ENCODE measurements around the gene QPCTL. TPM values are rescaled to one million over a fixed set of nuclear protein-coding genes. Genes with fewer than 3 reads are reported as not detected.

QPCTL gene
- total and polyA plus RNA-seq, 9 of the 15 experiments (the other 6 are each of a cell fraction or from before 2014, with no cell fraction given): 0.99 to 31.3 (median 12.7) TPM

DNA sequence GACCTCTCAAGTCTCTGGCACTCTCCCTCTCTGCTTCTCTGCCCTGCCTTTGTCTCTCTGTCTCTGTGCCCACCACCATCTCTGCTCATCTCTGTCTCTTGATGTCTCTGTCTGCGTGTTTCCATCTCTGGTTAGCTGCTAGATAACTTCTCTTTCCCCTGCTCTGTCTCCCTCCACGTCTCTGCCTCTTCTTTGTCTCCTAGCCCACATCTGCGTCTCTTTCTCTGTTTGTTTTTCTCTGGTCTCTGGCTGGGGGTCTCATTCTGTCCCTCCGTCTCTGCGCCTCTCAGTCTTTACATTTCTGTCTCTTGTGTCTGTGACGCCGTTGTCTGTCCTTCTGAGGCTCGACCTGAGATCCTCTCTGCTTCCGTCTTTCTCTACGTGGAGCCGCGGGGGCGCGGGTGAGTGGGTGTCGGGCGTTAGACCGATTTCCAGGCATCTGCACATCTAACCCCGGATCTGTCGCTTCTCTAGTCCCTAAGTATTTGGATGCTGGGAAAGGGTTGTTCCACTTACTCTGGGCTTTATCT, 24.1 kb upstream of the QPCTL start:
- Histone ChIP-seq H3K4me3 (peak overlapping the region; percentile 58), H3K9me1 (ENCODE audit: control insufficient read depth, insufficient read depth, low read length) (no peaks in the 10 kb centered on the region), H3K4me1 (replicated peaks in 1 of 2; ENCODE audit: control insufficient read depth in 2 of 2, insufficient read depth in 2 of 2, low read length in 2 of 2) (peaks cover 16 to 40% of the 10 kb centered on the region in 2 experiments; a peak in 4 of 5 replicates), H3K9ac (ENCODE audit: insufficient read depth in 1 of 2, low read depth in 2 of 2, low read length in 2 of 2) (peak overlapping the region; percentile 88 to 97), H3K27ac (ENCODE audit: extremely low read depth, low read depth, low read length) (peak overlapping the region; percentile 92), H3K9me3 (replicated peaks; ENCODE audit: control insufficient read depth, insufficient read depth, low read depth, low read length) (no peaks in the 10 kb centered on the region), H4K20me1 (replicated peaks; ENCODE audit: control insufficient read depth, insufficient read depth, low read length) (peaks cover 3% of the 10 kb centered on the region; the same call in 1 of the 2 replicates), H2AFZ (ENCODE audit: low read depth, low read length) (peak overlapping the region; percentile 99), H3K4me2 (ENCODE audit: insufficient read depth, low read length) (peak overlapping the region; percentile 91), H3K27me3 (ENCODE audit: control insufficient read depth in 2 of 2, insufficient read depth in 2 of 2, low read length in 2 of 2) (no peaks in the 10 kb centered on the region; a peak in 1 of 5 replicates), H3K79me2 (ENCODE audit: control insufficient read depth, insufficient read depth, low read length) (peaks cover 33% of the 10 kb centered on the region), H3K36me3 (ENCODE audit: control insufficient read depth, insufficient read depth, low read length) (peaks cover 18% of the 10 kb centered on the region)
- DNase-seq (ENCODE audit: extremely low read depth in 1 of 4, low spot score in 3 of 4) (no peak), FAIRE-seq (no peak), ATAC-seq (peak; percentile 1; the same call in 2 of the 3 replicates)
- CTCF ChIA-PET (ENCODE audit: low intra/inter-chr PET ratio): interaction anchor here (0.6 kb wide), 1 partner anchor 14 kb away, joined by 3 read pairs; no protein-coding TSS in a partner anchor
- intact Hi-C loops (cut with micrococcal nuclease) (no loop called here), in situ Hi-C loops (cut with MboI) (no loop called here)
- POLR2A ChIA-PET: interaction anchor here (0.6 to 2.9 kb wide), 12 partner anchors 12 to 200 kb away, joined by 3 to 26 read pairs (median 3); partner anchors contain the start of gene FOSB
- 1% methylated on average over 19 of the region's 19 CpGs for WGBS (ENCODE audit: insufficient coverage, low coverage, missing lambda C conversion rate)
- TSS peak; percentile 88 for BruUV-seq (replicated peaks)
- no peak for TF ChIP-seq POLR3G (IDR thresholded peaks at IDR 0.05; ENCODE audit: extremely low read depth, insufficient read length, insufficient replicate concordance)
- TF ChIP-seq ARHGAP35 (IDR thresholded peaks at IDR 0.05; ENCODE audit: partially characterized antibody): peak; percentile 61
- peak; percentile 63; the same call in 1 of the 2 replicates for TF ChIP-seq NFATC3 (IDR thresholded peaks at IDR 0.05)
- TF ChIP-seq, protein P1, sequence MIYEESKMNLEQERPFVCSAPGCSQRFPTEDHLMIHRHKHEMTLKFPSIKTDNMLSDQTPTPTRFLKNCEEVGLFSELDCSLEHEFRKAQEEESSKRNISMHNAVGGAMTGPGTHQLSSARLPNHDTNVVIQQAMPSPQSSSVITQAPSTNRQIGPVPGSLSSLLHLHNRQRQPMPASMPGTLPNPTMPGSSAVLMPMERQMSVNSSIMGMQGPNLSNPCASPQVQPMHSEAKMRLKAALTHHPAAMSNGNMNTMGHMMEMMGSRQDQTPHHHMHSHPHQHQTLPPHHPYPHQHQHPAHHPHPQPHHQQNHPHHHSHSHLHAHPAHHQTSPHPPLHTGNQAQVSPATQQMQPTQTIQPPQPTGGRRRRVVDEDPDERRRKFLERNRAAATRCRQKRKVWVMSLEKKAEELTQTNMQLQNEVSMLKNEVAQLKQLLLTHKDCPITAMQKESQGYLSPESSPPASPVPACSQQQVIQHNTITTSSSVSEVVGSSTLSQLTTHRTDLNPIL (CRISPR knock-in tag; IDR thresholded peaks at IDR 0.05): no peak
- TF ChIP-seq, protein P2, sequence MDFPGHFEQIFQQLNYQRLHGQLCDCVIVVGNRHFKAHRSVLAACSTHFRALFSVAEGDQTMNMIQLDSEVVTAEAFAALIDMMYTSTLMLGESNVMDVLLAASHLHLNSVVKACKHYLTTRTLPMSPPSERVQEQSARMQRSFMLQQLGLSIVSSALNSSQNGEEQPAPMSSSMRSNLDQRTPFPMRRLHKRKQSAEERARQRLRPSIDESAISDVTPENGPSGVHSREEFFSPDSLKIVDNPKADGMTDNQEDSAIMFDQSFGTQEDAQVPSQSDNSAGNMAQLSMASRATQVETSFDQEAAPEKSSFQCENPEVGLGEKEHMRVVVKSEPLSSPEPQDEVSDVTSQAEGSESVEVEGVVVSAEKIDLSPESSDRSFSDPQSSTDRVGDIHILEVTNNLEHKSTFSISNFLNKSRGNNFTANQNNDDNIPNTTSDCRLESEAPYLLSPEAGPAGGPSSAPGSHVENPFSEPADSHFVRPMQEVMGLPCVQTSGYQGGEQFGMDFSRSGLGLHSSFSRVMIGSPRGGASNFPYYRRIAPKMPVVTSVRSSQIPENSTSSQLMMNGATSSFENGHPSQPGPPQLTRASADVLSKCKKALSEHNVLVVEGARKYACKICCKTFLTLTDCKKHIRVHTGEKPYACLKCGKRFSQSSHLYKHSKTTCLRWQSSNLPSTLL (IDR thresholded peaks at IDR 0.05): peak; percentile 48; the same call in 1 of the 2 replicates
- peak; percentile 19 for TF ChIP-seq CHD4 (IDR thresholded peaks at IDR 0.05; ENCODE audit: insufficient read depth, insufficient replicate concordance, low read depth, low read length, poor library complexity, severe bottlenecking)
- 0 out of 2 replicates have a peak, but pooled peaks have one; percentile 44 for TF ChIP-seq SMARCA4 (IDR thresholded peaks at IDR 0.05)
- peak; percentile 59; the same call in 1 of the 2 replicates for TF ChIP-seq TOE1 (IDR thresholded peaks at IDR 0.05; ENCODE audit: borderline replicate concordance)
- TF ChIP-seq TOE1 (CRISPR knock-in tag; IDR thresholded peaks at IDR 0.05; ENCODE audit: borderline replicate concordance, low read depth): peak; percentile 83; the same call in 1 of the 2 replicates
- peak; percentile 97 for TF ChIP-seq EGR1 (conservative IDR thresholded peaks at IDR 0.05)
- 0 out of 2 replicates have a peak, but pooled peaks have one; percentile 29 for TF ChIP-seq FOSL1 (tag; conservative IDR thresholded peaks at IDR 0.05)
- peak; percentile 97 for TF ChIP-seq THRAP3 (IDR thresholded peaks at IDR 0.05; ENCODE audit: borderline replicate concordance)
- TF ChIP-seq SNIP1 (IDR thresholded peaks at IDR 0.05; ENCODE audit: low read depth): peak; percentile 52; the same call in 1 of the 2 replicates

Data from K562 (cell line).